NOMO-1 (cell line): ENCODE measurements around the gene GCC2.
"Not testable (repeated sequence)": the region's sequence is repeated elsewhere in the genome, so short reads cannot be mapped to it uniquely, and the experiment has no call there.

Source experiments
- DNase-seq, 2 experiments: peaks; one replicate each; lab custom pipeline; 2025; ENCODE audit not compliant: unreplicated experiment in 2 of 2; lab: John Stamatoyannopoulos, UW

Gene GCC2

GRCh38 chr2:108436976-108437375, 12.0 kb upstream of the GCC2 start:
- DNase-seq: peak in 1 of 2 experiments; percentile 14

- no peak for DNase-seq
These were observed 7.3 kb upstream of the GCC2 start for GRCh38 chr2:108441712-108442111.

GRCh38 chr2:108444941-108445840, 3.8 kb upstream of the GCC2 start:
- DNase-seq: no peak

GRCh38 chr2:108446703-108447102, 2.3 kb upstream of the GCC2 start:
- DNase-seq: no peak

- no peak for DNase-seq
These were observed 894 bp upstream of the GCC2 start for GRCh38 chr2:108447947-108448677.

GRCh38 chr2:108449410-108450130, 564 bp downstream of the GCC2 start:
- peak; percentile 33 to 34 for DNase-seq

- DNase-seq: no peak
These were observed 1.9 kb downstream of the GCC2 start for GRCh38 chr2:108450863-108451262.

- no peak for DNase-seq
These were observed 3.0 kb downstream of the GCC2 start for GRCh38 chr2:108451976-108452375.

GRCh38 chr2:108453530-108453929, 4.5 kb downstream of the GCC2 start:
- DNase-seq: not testable (repeated sequence)

GRCh38 chr2:108454440-108454839, 5.4 kb downstream of the GCC2 start:
- DNase-seq: no peak

- no peak for DNase-seq
These were observed 6.6 kb downstream of the GCC2 start for GRCh38 chr2:108455571-108455970.

- no peak for DNase-seq
These were observed 9.1 kb downstream of the GCC2 start for GRCh38 chr2:108458082-108458481.

- DNase-seq: no peak
These were observed 10.4 kb downstream of the GCC2 start for GRCh38 chr2:108459441-108459840.

- DNase-seq: no peak
These were observed 11.5 kb downstream of the GCC2 start for GRCh38 chr2:108460345-108461037.

GRCh38 chr2:108477099-108477498, 28.1 kb downstream of the GCC2 start:
- DNase-seq: no peak

GRCh38 chr2:108485253-108485652, 36.2 kb downstream of the GCC2 start:
- no peak for DNase-seq

GRCh38 chr2:108490506-108491122, 41.6 kb downstream of the GCC2 start:
- no peak for DNase-seq

GRCh38 chr2:108491848-108492247, 42.8 kb downstream of the GCC2 start:
- DNase-seq: no peak

- DNase-seq: no peak
These were observed 43.4 kb downstream of the GCC2 start for GRCh38 chr2:108492364-108492763.

GRCh38 chr2:108496167-108496566, 47.2 kb downstream of the GCC2 start:
- DNase-seq: not testable (repeated sequence)
